Activated T-cell treated with anti-CD3 and anti-CD28 coated beads for 24 hours (primary cell): Measurements from ENCODE around the gene FOXD2.
A peak's percentile ranks its signal among the peaks of the same experiment; 100 is the strongest.
"Not testable (repeated sequence)": the region's sequence is repeated elsewhere in the genome, so short reads cannot be mapped to it uniquely, and the experiment has no call there.

Experiments
- DNase-seq: peaks from one replicate; pipeline ENCODE4 v3.0.0-alpha.2; 2020; ENCODE audit warnings: low read depth

FOXD2 gene

DNA sequence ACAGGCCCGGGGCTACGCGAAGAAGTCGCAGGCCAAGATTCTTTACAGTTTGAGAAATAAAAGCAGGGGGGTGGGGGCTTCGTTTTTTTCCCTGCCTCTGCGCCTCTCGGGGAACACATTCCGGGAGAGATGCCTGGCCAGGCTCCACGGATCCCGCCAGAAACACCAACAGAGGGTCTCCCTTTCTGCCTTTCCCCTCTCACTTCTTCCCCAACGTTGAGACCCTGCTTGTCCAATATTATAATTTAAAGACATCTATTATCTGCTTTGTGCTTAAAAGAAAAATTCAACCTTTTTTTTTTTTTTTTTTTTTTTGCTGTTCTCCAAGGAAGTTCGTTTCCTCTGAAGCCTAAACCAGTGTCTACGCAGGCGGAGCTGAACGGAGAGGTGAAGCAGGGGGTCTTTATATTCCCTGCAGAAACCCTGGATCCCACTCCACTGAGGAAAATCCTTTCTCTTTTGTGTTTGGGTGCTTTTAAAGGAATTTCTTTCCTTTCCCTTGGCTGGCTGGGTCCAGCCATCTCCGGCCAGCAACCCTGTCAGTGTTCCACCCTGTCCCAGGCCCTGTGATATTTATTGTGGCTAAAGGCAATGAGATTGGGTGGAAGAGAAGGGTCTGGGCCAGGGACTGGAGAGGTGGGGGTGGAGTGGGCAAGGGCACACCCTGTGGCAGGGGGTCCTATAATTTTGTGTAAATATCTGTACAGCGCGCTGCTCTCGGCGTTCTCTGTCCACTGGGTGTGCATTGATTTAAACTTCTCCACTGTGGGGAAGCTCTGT, 2.2 kb downstream of the FOXD2 start:
- no peak for DNase-seq

DNA sequence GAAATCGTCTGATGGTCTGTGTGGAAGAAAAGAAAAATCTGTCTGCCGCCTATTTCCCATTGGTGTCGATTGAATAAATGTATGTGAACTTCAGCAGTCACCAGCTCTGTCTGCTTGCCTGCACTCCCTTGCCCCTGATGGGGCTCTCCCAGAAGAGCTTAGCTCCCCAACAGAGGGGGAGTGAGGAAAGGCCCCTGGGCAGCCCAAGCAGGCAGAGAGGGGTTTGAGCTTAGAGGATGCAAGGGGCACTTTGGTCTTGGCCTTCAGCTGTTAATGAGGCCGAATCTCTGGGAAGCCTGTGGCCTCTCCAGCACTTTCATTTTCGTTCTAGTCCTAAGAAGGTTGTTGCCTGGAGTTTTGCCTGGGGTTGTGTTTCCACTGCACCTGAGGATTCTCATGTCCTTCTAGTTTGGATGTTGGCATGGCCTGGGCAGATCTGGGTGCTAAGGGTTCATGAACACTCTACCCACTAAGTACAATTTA, 2.8 kb downstream of the FOXD2 start:
- no peak for DNase-seq

DNA sequence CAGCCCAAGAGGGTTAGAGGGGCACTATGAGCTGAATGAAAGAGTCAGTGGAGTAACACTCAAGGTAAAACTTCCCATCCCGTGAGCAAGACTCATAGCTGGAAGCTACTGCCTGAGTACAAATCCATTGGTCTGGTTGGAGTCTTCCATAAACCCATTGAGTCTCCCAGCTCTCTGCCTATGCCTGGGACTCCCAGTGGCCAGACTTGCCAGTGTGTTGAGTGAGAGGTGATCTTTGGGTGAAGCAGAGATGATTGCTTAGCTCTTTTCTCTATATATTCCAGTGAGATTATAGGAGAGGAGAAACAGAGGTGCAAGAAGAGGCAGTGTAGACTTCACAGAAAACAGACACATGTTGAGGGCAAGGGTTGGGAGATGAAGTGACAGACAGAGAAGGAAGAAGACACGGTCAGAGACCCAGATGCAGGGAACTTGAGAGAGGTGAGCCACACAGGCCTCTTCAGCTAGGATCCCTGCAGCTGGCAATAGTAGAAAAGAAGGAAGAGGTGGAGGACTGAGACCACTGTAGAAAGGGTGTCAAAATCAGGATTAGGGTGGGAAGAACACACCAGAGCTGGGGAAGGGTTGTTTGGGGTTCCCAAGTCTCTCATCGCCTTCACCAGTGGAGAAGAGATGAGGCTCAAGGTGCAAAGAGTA, 3.7 kb downstream of the FOXD2 start:
- DNase-seq: no peak

DNA sequence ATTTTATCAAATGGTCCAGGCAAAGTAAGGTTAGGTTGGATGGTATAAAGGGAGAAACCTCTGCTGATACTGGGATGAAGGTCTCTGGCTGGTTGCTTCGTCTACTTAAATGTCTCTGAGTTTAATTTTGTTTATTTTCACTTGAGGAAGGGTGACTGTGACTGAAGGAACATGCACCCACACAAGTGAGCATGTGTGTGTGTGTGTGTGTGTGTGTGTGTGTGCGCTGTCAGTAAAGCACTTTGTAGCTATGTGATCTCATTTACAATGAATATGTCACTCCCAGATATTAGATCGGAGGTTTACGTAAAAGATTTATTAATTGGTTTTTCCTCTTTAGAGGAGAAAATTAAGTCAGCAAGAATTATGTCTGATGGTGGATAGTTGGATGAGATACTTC, 4.4 kb downstream of the FOXD2 start:
- DNase-seq: no peak

DNA sequence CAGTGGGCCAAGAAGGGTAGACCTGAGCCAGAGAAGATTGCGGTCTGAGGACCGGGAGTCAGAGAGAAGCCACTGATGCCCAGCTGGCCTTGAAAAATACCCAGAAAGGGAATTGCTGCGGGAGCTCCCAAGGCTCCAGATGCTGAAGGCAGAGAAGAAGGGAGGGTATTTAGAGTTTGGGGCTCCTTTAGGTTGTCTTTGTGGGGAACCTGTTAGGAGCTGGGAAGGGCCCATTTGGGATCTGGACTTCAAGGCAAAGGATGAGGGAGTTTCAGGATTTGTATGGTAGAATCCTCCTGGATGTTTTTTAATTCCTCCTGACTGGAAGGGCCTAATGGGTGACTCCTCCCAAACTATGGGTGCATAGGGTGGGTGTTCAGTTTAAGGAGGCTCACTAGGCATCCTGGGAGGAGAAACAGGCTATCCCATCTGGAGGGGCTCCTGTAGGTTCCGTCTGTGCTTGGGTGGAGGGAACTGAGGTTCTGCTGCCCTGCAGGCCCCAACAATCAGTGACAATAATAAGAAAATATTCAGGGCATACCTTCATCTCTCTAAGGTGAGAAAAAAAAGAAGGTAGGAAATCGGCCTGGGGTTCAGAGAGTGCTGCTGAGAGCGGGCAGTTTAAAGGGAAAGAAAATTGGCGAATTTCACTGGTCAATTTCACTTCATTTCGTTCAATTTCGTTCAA, 5.1 kb downstream of the FOXD2 start:
- no peak for DNase-seq

DNA sequence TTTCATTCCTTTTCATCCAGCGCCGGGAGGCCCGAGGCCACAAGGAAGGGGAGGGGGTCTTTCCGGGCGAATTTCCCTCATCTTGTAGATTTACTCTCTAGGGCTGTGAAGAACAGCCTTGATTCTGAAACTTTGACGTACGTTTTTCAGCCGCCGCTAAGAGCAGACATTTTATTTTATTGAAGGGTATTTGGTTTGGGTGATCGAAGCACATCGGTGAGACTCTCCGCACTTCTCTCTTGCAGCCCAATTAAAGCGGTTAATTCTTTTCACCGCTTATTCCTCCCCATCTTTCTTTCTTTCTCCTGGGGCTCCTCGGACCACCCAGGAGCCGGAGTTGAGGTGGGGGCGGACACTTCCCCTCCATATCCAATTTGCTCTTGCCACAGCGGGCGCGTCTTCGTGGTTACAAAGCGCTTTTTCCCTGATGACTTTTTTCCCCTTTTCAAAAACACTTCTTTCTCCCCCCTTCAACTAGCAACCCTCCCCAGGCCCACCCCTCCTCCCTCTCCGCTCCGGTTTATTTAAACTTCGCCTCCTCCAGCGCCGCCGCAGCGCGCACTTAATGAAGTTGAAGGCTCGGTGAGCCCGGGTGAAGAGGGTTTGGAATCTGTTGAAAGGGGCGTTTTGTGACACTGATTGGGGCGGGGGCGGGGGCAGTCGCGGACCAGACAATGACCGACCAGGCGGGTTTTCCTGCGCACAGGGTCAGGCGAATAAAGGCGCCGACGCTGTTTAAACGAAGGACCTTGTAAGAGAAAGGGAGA, 5.9 kb downstream of the FOXD2 start:
- DNase-seq: no peak

DNA sequence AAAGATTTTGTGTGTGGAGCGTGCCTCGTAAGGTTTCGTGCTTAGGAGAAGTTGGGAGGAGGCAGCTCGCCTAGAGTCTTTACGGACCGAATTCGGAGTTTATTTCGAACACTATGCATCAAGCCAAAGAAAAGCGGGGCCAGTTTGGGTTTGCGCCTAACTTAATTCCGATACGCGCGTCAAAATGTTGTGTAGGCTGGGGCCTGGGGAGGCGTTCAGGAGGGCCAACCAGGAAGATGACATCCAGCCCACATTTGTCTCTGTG, 6.4 kb downstream of the FOXD2 start:
- no peak for DNase-seq

DNA sequence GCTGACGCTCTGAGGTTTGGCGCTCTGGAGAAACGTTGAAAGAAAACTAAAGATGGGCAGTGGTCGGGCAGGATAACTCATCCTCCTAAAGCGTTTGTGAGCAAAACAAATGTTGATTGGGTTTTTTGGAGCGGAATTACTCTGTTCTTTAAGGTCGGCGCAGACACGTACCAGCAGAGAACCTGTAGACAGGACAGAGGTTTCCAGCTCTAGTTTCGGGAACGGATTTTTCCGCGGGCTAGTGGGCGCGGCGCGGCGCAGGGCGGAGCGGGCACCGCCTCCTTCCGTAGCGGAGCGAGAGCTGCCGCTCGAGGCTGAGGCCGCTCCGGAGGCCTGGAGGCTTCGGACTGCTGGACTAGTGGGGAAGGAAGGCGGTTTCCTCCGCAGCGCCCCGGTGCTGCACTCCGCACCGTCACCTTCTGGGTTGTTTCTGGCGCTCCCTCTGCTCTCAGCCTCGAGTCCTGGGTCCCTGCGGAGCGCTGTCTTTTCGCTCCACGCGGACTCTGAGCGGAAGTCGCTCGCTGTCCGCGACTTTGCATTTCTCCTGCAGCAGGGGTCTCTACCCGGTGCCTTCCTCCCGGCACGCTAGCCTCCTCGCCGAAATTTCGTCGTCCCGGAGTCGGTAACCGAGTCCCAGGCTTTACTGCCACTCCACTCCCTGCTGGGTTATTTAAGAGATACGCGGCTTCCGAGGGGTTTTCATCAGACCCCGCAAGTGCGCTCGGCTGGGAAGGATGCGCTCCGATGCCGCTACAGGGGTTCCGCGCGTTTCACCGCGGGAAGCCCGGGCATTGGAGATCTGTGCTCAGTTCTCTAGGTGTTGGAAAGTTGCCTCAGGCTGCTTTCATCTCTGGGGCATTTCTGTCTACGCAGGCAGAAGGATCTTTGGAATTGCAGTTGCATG, 7.0 kb downstream of the FOXD2 start:
- DNase-seq: peak; percentile 15

DNA sequence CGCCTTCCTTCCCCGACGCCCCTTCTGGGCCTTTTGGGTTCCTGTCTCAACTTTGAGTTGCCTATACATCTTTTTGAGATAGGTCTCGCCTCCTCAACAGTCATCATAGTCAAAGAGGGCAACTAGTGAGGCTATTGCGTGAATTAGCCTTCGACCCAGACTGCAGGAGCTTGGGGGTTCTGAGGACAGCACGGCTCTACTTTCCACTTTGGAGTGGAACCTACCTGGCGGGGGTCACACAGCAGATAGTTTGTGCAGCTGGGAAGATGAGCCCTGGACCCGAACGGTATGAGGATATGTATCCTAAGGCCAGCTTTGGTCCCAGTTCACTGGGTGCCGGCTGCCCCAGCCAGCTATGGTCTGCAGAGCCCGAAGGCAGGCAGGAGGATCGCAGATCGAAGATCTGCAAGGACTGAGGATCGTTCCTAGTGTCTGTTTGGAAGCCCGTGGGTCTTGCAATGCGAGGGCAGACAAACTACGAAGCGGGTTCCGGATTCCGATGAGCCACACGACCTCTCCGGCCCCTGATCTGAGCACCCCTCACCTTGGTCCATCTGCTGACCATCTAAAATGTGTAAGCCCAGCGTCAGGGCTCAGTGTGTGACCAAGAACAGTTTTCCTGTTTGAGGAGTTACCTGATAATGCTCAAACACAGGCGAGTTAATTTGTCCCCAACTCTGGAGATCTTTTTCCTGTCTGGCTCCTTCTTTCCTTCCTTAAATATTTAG, 8.1 kb downstream of the FOXD2 start:
- no peak for DNase-seq

DNA sequence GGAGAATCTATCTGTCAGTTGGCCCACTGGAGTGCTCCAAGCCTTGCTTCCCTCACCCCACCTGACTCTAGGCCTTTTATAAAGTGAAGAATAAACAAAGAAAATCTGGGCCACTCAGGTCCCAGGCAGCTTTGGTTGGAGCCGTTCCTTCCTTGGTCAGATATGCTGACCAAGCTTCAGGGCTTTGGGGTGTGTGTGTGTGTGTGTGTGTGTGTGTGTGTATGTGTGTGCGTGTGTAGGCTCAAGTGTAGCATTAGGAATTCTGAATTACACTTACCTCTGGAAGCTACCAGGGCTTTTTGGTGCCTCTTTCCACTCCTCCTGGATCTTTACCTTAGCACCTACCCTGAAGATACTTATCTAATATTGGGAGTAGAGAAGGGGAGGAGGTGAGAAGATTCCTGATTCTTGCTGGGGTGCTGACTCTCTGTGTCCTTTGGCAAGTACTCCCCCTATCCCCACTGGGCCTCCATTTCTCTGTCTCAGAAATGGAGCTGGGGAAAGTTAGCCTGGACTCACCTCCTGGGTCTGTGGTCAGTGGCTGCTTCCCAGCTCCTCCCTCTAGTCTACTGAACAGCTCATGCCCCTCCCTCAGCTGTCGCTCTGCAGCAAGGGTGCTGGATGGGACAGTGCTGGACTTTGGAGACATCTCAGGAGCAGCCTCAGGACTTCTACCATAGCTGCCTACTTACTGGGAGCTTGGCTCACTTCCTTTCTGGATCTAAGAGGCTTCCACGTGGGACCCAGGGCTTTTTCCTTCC, 10.8 kb downstream of the FOXD2 start:
- no peak for DNase-seq

DNA sequence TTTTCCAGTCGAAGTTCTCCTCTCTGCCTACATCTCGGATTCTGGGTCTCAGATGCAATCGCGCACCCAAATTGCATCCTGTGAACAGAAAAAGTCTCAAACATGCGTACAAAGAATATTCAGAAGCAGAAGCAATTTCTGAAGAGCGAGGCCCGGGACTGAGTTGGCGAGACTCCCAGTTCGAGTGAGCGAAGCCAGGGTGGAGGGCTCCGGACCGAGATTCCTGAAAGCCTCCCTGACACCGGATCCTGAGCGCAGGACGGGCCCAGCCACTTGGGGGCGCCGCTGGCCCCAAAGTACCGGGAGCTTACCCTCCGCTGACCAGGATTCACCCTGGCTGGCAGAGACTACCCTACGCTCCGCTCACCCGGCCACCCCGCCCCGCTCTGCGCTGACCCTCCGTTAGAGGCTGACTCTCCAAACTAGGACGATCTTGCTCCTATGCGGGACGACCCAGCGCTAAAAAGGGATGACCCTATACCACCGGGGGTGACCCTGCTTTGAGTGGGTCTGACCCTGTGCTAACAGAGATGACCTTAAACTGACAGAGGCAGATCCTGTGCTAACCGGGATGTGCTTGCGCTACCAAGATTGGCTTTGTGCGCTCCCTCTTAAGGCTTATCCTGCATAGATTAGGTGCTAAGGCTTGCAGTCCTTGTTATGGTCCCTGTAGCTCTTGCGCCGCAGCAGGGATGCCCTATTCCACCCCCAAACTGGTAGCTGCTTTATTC, 12.1 kb downstream of the FOXD2 start:
- no peak for DNase-seq

DNA sequence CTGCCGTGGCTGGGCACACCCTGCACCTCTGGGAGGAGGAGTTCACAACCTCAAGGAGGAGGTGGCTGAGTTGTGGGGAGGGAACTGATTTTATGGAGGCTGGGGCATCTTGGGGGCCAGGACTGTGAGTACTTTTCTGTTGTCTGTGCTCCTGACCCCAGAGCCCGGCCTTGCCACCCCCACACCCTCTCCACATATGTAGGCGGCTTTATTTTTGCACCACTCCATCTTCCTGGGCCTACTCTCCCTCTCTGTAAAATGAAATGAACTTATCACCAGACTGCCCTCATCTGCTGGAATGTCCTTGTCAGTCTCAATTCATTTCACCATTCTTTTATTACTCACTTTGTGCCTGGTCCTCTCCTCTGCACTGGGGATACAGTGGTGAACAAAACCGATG, 12.8 kb downstream of the FOXD2 start:
- DNase-seq: no peak

DNA sequence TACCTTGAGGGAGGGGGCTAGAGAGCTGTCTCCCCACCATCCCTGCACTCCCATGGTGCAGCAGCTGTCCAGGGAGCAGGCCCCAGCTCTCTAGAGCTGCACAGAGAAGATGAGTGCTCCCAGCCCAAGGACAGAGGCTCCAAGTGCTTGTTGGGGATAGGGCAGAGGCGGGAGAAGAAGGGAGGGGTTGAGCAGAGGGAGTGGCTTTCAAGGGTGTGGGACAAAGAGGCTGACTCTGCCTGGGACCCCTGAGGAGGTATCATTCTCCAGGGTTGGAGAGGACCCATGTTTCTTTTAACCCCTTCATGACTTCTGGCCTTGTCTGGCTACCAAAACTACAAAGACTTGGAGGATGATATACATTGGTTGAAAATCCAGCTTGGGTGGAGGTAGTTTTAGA, 14.6 kb downstream of the FOXD2 start:
- DNase-seq: no peak

DNA sequence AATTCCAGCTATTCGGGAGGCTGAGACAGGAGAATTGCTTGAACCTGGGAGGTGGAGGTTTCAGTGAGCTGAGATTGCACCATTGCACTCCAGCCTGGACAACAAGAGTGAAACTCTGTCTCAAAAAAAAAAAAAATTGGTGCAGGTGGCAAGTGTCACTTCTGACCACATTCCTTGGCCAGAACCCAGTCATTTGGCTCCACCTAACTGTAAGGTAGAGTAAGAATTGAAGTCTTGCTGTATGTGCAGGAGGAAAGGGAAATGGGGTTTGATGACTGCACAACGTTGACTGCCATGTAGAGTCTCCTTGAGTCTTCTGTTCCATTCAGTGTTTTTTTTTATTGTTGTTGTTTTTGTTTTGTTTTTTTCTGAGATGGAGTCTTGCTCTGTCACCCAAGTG, 16.1 kb downstream of the FOXD2 start:
- not testable (repeated sequence) for DNase-seq

DNA sequence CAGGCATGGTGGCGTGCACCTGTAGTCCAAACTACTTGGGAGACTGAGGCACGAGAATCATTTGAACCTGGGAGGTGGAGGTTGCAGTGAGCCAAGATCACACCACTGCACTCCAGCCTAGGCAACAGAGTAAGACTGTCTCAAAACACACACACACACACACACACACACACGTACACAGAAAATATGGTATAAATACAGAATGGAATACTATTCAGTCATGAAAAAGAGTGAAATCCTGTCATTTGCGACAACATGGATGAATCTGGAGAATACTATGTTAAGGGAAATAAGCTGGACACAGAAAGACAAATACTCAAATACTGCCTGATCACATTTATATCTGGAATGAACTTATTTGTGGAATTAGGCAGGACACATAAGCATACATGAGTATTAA, 18.4 kb downstream of the FOXD2 start:
- no peak for DNase-seq

DNA sequence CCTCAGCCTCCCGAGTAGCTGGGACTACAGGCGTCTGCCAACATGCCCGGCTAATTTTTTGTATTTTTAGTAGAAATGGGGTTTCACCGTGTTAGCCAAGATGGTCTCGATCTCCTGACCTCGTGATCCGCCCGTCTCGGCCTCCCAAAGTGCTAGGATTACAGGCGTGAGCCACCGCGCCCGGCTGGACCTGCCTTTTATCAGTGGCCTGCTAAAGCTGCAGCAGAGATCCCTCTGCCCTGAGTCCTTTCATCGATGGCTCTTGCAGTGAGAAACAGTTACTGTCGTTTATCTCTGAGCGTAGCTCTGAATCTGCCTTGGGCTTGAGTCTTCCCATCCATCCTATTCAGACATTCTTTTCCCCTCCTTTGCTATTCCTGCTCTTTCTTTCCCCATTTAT, 19.7 kb downstream of the FOXD2 start:
- not testable (repeated sequence) for DNase-seq

DNA sequence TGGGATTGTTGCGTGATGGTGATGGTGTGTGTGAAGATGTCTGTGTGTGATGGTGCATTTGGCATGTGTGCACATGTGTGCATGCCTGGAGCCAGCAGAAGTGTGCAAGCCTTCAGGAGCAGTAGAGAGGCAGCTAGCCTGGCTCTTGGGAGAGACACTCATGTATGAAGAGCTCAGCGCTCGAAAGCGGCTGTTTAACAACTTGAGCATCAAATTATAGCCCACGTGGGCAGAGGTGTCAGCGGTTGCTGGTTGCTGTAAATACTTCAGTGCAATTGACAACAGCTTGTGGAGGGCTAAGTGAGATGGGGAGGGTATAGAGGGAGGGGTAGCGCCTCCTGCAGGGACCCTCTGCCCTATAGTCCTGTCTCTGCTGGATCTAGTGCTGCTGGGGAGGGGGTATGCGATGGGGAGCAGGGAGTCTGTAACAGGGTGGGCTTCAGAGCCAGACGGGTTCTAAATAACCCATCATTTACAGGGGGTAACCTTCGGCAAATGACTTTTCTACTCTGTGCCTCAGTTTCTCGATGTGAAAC, 21.5 kb downstream of the FOXD2 start:
- DNase-seq: no peak

DNA sequence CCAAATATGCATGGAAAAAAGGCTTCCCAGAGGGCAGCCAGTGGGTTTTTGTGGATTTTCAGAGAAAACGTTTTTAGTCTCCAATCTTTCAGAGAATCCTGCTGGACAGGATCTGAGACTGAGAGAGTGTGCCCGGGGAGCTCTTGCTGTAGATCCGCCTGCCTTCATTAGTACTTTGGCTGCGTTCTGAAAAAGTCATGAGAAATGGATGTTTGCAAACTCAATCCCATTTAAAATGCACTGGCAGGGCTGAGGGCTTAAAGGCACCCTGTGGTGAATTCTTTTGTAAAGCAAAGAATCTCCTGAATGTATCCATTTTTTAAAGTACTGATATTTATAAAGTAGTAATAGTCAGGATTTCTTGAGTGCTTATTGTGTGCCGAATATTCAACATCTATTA, 22.2 kb downstream of the FOXD2 start:
- DNase-seq: no peak

DNA sequence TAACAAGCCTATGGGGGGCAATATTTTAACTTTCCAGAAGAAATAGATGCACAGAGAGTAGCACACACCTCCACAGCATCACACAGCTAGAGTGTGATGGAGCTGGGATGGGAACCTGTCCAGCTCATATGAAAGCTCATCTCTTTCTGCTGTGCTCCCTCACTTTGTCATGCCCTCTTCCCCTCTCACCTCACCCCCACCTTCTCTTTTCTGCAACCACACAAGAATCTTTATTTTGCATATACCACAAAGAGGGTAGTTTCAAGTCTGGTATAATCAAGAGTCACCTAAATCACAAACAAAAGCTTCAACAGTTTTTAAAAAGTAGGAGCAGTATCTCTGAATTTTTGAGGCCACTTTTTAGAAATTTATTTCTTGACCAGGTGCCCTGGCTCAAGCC, 22.6 kb downstream of the FOXD2 start:
- no peak for DNase-seq
